Transverse colon (tissue), 4 donors: ENCODE results near the gene FAM193B. TPM values are rescaled to one million over a fixed set of nuclear protein-coding genes. Genes with fewer than 3 reads are reported as not detected.

Experiments used
- DNase-seq: peaks from one replicate; pipeline ENCODE4 v3.0.0-alpha.2; 2019
- H3K27ac ChIP-seq, 4 donors: fragments of 200-600 bp; sonication (generic); 2 replicates each; pipeline ENCODE4 v1.5.1; 2016 to 2018; ENCODE audit warnings: inconsistent platforms in 4 of 4
- H3K27me3 ChIP-seq: fragments of 200-600 bp; sonication (generic); 2 replicates; pipeline ENCODE4 v1.5.1; 2017; ENCODE audit warnings: inconsistent platforms
- H3K36me3 ChIP-seq, 4 donors: fragments of 200-600 bp; sonication (generic); 2 replicates each; pipeline ENCODE4 v1.5.1; 2017 to 2019; ENCODE audit warnings: inconsistent platforms in 4 of 4
- H3K4me1 ChIP-seq, 4 donors: fragments of 200-600 bp; sonication (generic); 2 replicates each; pipeline ENCODE4 v1.5.1; 2017 to 2020; ENCODE audit warnings: inconsistent platforms in 4 of 4
- H3K4me3 ChIP-seq, 4 donors: fragments of 200-600 bp; sonication (generic); 1 replicate in 1 of 4; 2 replicates in 3 of 4; pipeline versions ENCODE4 v1.5.1 to v1.6.1; 2017 to 2019; ENCODE audit warnings: inconsistent platforms in 4 of 4
- H3K9me3 ChIP-seq, 2 donors: fragments of 200-600 bp; sonication (generic); 2 replicates each; pipeline ENCODE4 v1.5.1; 2017 to 2019; ENCODE audit warnings: inconsistent platforms in 2 of 2
- CTCF ChIP-seq, 5 experiments: fragments of 200-600 bp in 3 of 5; fragments of 450-650 bp in 2 of 5; sonication (generic) in 3 of 5; IDR thresholded peaks; 1 replicate in 2 of 5; 2 replicates in 3 of 5; pipeline ENCODE4 v1.5.1; 2016 to 2017; ENCODE audit warnings: antibody characterized with exemption in 5 of 5, inconsistent platforms in 3 of 5, mild to moderate bottlenecking in 2 of 5, moderate library complexity in 1 of 5
- EP300 ChIP-seq: sonication (generic); formaldehyde crosslinking; IDR thresholded peaks from one replicate; pipeline ENCODE4 v1.6.1; 2017; ENCODE audit warnings: antibody characterized with exemption, low read depth
- POLR2A ChIP-seq: fragments of 450-650 bp; IDR thresholded peaks from one replicate; pipeline ENCODE4 v1.6.1; 2016; ENCODE audit warnings: antibody characterized with exemption, mild to moderate bottlenecking, moderate library complexity
- POLR2AphosphoS5 ChIP-seq, 3 donors: sonication (generic); formaldehyde crosslinking; IDR thresholded peaks; one replicate each; pipeline ENCODE4 v1.6.1; 2016; ENCODE audit warnings: antibody characterized with exemption in 3 of 3
- WGBS, 2 donors: methylation state at CpG; one replicate each; pipeline ENCODE4 v1.1.5; 2018; ENCODE audit warnings: low coverage in 1 of 2; 5-methylcytosine and 5-hydroxymethylcytosine counted together
- in situ Hi-C, 4 donors: fragments of 200-750 bp; cut with MboI; loops; one replicate each; pipeline versions ENCODE4 v1.15.0 to v1.15.1; 2017; ENCODE audit warnings: low sequenced_read_pairs in 3 of 4, low pct_ligation_motif_present in 1 of 4, low pct_unique_long_range_greater_than_20kb in 1 of 4
- intact Hi-C: fragments of 100-400 bp; cut with DNase I; formaldehyde crosslinking; loops from one replicate; pipeline ENCODE4 v1.15.1; 2023; ENCODE audit warnings: low total_unique reads
- total RNA-seq, 4 donors: library from RNA; depleted of rRNA; stranded (reverse); fragments of >200 nt; gene quantifications; one replicate each; pipeline ENCODE4 v1.1.0, GENCODE V29; 2016

The FAM193B gene
- total RNA-seq, 4 donors from 2014 or later: 59.7 to 128 (median 63.5) TPM

DNA sequence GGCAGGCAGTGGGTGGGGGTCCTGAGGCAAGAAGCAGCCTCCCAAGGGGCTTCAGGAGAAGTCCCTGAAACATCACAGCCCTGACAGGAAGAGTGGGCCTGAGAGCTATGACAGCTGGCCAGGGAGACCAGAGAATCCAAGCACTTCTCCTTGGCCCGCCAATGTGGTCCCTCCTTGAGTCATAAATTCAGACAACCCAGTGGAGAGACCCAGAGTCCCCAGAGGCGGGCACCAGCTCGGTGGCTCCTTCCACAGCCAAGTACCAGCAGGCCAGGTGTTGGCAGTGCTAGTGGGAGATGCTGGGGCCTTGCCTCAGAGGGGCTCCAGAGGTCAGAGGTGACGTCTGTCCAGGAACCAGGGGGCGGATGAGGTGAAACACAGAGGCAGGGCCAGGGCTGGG lies 43.2 kb downstream of the FAM193B start:
- intact Hi-C loops (no loop called here), in situ Hi-C loops (loop anchor here in 1 of 4 donors (25.0 kb wide), 1 partner anchor 124 kb away; the partner anchor contains the start of gene SLC34A1)
- Histone ChIP-seq H3K9me3 (no peaks in the 10 kb centered on the region), H3K27ac (peak overlapping the region in 2 of 4 donors; percentile 54 to 56), H3K4me3 (no peak overlapping the region), H3K36me3 (peaks cover 0 to 44% (median 14%) of the 10 kb centered on the region in 4 donors), H3K27me3 (no peaks in the 10 kb centered on the region), H3K4me1 (peaks cover 8 to 17% (median 11%) of the 10 kb centered on the region in 4 donors)
- WGBS, 2 donors: 89% methylated on average over 5 of the region's 5 CpGs; no CpG with 5 or more reads in 1 of the 2 donors
- DNase-seq: no peak
- TF ChIP-seq POLR2A: no peak
- TF ChIP-seq CTCF (IDR thresholded peaks at IDR 0.05): no peak
- no peak for TF ChIP-seq EP300
- TF ChIP-seq POLR2AphosphoS5 (IDR thresholded peaks at IDR 0.05): no peak

GRCh38 chr5:177510567-177511053 lies 43.8 kb downstream of the FAM193B start:
- DNase-seq: peak; percentile 51
- no peaks in the 10 kb centered on the region for H3K9me3 ChIP-seq
- intact Hi-C loops (no loop called here), in situ Hi-C loops (loop anchor here in 1 of 4 donors (25.0 kb wide), 1 partner anchor 123 kb away; the partner anchor contains the start of gene SLC34A1)
- H3K4me1 ChIP-seq: peaks cover 2 to 11% (median 6%) of the 10 kb centered on the region in 4 donors
- no peak overlapping the region for H3K4me3 ChIP-seq
- H3K36me3 ChIP-seq: peaks cover 0 to 44% (median 14%) of the 10 kb centered on the region in 4 donors
- peak overlapping the region; percentile 56 to 78 (median 62) for H3K27ac ChIP-seq
- H3K27me3 ChIP-seq: no peaks in the 10 kb centered on the region
- peak in 1 of 3 donors; percentile 21 for TF ChIP-seq POLR2AphosphoS5 (IDR thresholded peaks at IDR 0.05)
- no peak for TF ChIP-seq CTCF (IDR thresholded peaks at IDR 0.05)
- TF ChIP-seq EP300: no peak
- 82 to 85% methylated on average over 3 to 15 of the region's 15 CpGs for WGBS, 2 donors

DNA sequence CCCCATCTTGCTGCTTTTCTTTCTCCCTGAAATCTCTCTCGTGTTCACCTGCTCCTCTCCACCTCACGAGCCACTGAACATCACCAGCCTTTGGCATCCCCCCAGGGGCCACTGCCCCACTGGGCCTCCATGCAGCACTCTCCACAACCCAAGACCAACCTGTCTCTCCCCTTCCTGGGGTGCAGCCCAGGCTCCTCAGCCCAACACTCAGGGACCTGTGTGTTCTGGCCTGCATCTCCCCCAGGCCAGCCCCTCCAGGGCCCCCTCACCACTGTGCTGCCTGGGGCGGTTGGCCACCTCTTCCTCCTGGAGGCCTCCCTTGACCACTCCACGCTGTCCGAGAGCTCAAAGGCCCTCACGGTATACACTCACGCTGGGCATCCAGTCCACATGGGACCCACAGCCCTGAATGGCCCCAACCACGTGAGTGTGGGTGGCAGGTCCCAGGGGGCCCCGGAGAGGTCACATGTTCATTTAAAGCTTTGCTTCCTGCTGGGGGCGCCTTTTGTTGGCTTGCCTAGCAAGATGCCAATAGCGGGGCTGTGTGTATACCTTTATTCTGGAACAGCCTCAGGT lies 44.3 kb downstream of the FAM193B start:
- 60 to 71% methylated on average over 1 to 11 of the region's 11 CpGs for WGBS, 2 donors

More for the DNA sequence above, 44.3 kb downstream of the FAM193B start:
- peak overlapping the region; percentile 51 to 78 (median 62) for H3K27ac ChIP-seq
- intact Hi-C loops: no loop called here
- peaks cover 0 to 41% (median 14%) of the 10 kb centered on the region in 4 donors for H3K36me3 ChIP-seq
- peak overlapping the region in 1 of 4 donors; percentile 27 for H3K4me3 ChIP-seq
- peaks cover 0 to 6% (median under 1%) of the 10 kb centered on the region in 4 donors for H3K4me1 ChIP-seq
- H3K9me3 ChIP-seq: no peaks in the 10 kb centered on the region
- no peak for DNase-seq
- in situ Hi-C loops: loop anchor here in 2 of 4 donors (10.0 to 25.0 kb wide), 2 partner anchors 115 to 123 kb away; partner anchors contain the start of gene SLC34A1 (in 1 of the 2)
- no peaks in the 10 kb centered on the region for H3K27me3 ChIP-seq
- TF ChIP-seq CTCF (IDR thresholded peaks at IDR 0.05) (no peak), POLR2AphosphoS5 (IDR thresholded peaks at IDR 0.05) (no peak), EP300 (no peak), POLR2A (no peak)
